Measurements from ENCODE around the gene STK32C.

Gene STK32C

GRCh38 chr10:132328738-132329137 lies 21.0 kb upstream of the STK32C start:
- H3K4me3 ChIP-seq = no peak overlapping the region
- no peaks in the 10 kb centered on the region for H3K36me3 ChIP-seq (ENCODE audit: insufficient read depth, low read length)
- no peak overlapping the region for H3K9ac ChIP-seq (ENCODE audit: insufficient read length)
- TF ChIP-seq EZH2 (IDR thresholded peaks at IDR 0.05) = no peak
- DNase-seq (ENCODE audit: low read depth, low spot score) = no peak
- H3K9me3 ChIP-seq (ENCODE audit: low read depth, low read length) = no peaks in the 10 kb centered on the region
- H3K27ac ChIP-seq = no peak overlapping the region

DNA sequence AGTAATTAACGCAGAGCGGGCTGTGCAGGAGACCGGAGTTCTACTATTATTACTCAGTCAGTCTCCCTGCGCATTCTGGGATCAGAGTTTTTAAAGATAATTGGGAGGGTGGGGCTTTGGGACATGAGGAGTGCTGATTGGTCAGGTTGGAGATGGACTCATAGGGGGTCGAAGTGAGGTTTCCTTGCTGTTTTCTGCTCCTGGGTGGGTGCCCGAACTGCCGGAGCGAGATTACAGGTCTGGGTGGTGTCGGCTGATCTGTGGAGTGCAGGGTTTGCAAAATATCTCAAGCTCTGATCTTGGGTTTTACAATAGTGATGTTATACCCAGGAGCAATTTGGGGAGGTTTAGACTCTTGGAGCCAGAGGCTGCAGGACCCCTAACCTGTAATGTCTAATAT lies 20.4 kb upstream of the STK32C start:
- Histone ChIP-seq H3K36me3 (ENCODE audit: insufficient read depth, low read length) (no peaks in the 10 kb centered on the region), H3K9ac (ENCODE audit: insufficient read length) (no peak overlapping the region), H3K9me3 (ENCODE audit: low read depth, low read length) (no peaks in the 10 kb centered on the region), H3K4me3 (no peak overlapping the region), H3K27ac (no peak overlapping the region)
- TF ChIP-seq POLR2AphosphoS5 (IDR thresholded peaks at IDR 0.05; ENCODE audit: borderline replicate concordance, low read depth, low read length) (no peak), EZH2 (IDR thresholded peaks at IDR 0.05) (no peak), FOXP2 (optimal IDR thresholded peaks at IDR 0.05; ENCODE audit: control extremely low read depth, extremely low read length, insufficient read depth) (no peak)
- DNase-seq (ENCODE audit: low read depth, low spot score) = no peak

DNA sequence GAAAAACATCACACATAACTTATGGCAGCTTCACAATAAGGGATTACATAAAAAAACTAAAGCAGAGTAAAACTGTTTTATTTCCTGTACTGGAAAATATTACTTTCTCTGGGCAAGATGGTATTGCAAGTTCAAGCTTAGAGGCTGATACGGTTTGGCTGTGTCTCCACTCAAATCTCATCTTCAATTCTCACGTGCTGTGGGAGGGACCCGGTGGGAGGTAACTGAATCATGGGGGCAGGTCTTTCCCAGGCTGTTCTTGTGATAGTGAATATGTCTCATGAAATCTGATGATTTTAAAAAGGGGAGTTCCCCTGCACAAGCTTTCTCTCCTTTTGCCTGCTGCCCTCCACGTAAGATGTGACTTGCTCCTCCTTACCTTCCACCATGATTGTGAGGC lies 19.2 kb upstream of the STK32C start:
- Histone ChIP-seq H3K9ac (ENCODE audit: insufficient read length) (no peak overlapping the region), H3K27ac (no peak overlapping the region), H3K4me3 (no peak overlapping the region), H3K36me3 (ENCODE audit: insufficient read depth, low read length) (no peaks in the 10 kb centered on the region), H3K9me3 (ENCODE audit: low read depth, low read length) (no peaks in the 10 kb centered on the region)
- DNase-seq (ENCODE audit: low read depth, low spot score) = no peak
- no peak for TF ChIP-seq EZH2 (IDR thresholded peaks at IDR 0.05)
- TF ChIP-seq POLR2AphosphoS5 (IDR thresholded peaks at IDR 0.05; ENCODE audit: borderline replicate concordance, low read depth, low read length) = no peak
- no peak for TF ChIP-seq FOXP2 (optimal IDR thresholded peaks at IDR 0.05; ENCODE audit: control extremely low read depth, extremely low read length, insufficient read depth)

GRCh38 chr10:132326344-132326889 lies 18.7 kb upstream of the STK32C start:
- H3K27ac ChIP-seq = no peak overlapping the region

DNA sequence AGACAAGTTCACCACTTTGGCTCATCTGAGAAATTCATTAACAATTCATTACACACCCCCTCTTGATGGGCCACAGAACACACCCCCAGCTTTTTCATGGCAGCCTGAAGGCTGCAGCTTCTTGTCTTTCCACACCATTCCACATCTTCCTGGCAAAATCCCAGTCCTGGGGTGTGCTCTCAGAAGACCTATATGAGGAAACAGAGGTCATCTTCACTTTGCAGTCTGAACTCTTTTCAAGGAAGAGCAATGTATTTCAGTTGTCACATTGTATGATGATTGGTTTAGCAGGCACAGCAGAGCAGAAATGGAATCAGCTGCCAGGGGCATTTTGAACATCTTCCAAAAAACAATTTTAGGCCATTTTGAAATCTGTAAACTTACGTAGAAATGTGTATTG lies 16.4 kb upstream of the STK32C start:
- Histone ChIP-seq H3K9ac (ENCODE audit: insufficient read length) (no peak overlapping the region), H3K36me3 (ENCODE audit: insufficient read depth, low read length) (no peaks in the 10 kb centered on the region), H3K27ac (no peak overlapping the region), H3K4me3 (no peak overlapping the region), H3K9me3 (ENCODE audit: low read depth, low read length) (no peaks in the 10 kb centered on the region)
- DNase-seq (ENCODE audit: low read depth, low spot score) = no peak
- TF ChIP-seq EZH2 (IDR thresholded peaks at IDR 0.05) (no peak), POLR2AphosphoS5 (IDR thresholded peaks at IDR 0.05; ENCODE audit: borderline replicate concordance, low read depth, low read length) (no peak), FOXP2 (optimal IDR thresholded peaks at IDR 0.05; ENCODE audit: control extremely low read depth, extremely low read length, insufficient read depth) (no peak)

More at GRCh38 chr10:132326344-132326889, 18.7 kb upstream of the STK32C start:
- no peak for DNase-seq (ENCODE audit: low read depth, low spot score)
- Histone ChIP-seq H3K4me3 (no peak overlapping the region), H3K9me3 (ENCODE audit: low read depth, low read length) (no peaks in the 10 kb centered on the region), H3K36me3 (ENCODE audit: insufficient read depth, low read length) (no peaks in the 10 kb centered on the region), H3K9ac (ENCODE audit: insufficient read length) (no peak overlapping the region)
- TF ChIP-seq FOXP2 (optimal IDR thresholded peaks at IDR 0.05; ENCODE audit: control extremely low read depth, extremely low read length, insufficient read depth) = no peak
- TF ChIP-seq POLR2AphosphoS5 (IDR thresholded peaks at IDR 0.05; ENCODE audit: borderline replicate concordance, low read depth, low read length) = no peak
- no peak for TF ChIP-seq EZH2 (IDR thresholded peaks at IDR 0.05)

DNA sequence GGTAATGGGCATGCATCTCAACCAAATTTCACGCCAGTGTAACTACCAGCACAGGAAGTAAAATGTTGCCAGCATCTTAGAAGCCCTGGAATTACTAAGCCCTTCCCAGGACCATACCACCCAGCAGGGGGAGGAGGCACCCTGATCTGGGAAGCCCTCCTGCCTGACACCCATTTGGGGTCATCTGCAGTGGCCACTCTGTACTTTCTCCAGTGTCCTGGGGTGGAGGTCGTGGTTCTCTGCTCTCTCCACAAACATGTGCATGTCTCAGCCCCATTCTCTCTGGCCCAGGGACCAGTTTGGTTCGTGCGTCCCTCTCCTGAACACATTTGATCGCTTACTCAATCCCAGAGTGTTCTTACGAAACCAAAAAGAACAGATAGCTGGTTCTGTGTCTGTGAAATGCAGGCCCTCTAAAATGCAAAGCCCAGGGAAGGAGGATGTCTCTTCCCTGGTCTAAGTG lies 14.9 kb upstream of the STK32C start:
- Histone ChIP-seq H3K4me3 (no peak overlapping the region), H3K9me3 (ENCODE audit: low read depth, low read length) (no peaks in the 10 kb centered on the region), H3K27ac (peak overlapping the region; percentile 68; the same call in 1 of the 2 replicates), H3K36me3 (ENCODE audit: insufficient read depth, low read length) (no peaks in the 10 kb centered on the region), H3K9ac (ENCODE audit: insufficient read length) (no peak overlapping the region)
- TF ChIP-seq FOXP2 (optimal IDR thresholded peaks at IDR 0.05; ENCODE audit: control extremely low read depth, extremely low read length, insufficient read depth) (no peak), EZH2 (IDR thresholded peaks at IDR 0.05) (no peak), POLR2AphosphoS5 (IDR thresholded peaks at IDR 0.05; ENCODE audit: borderline replicate concordance, low read depth, low read length) (no peak)
- no peak for DNase-seq (ENCODE audit: low read depth, low spot score)

GRCh38 chr10:132321726-132322125 lies 14.0 kb upstream of the STK32C start:
- no peaks in the 10 kb centered on the region for H3K36me3 ChIP-seq (ENCODE audit: insufficient read depth, low read length)
- no peak overlapping the region for H3K9ac ChIP-seq (ENCODE audit: insufficient read length)
- H3K27ac ChIP-seq = no peak overlapping the region
- H3K9me3 ChIP-seq (ENCODE audit: low read depth, low read length) = no peaks in the 10 kb centered on the region
- H3K4me3 ChIP-seq = no peak overlapping the region
- TF ChIP-seq POLR2AphosphoS5 (IDR thresholded peaks at IDR 0.05; ENCODE audit: borderline replicate concordance, low read depth, low read length) (no peak), FOXP2 (optimal IDR thresholded peaks at IDR 0.05; ENCODE audit: control extremely low read depth, extremely low read length, insufficient read depth) (no peak), EZH2 (IDR thresholded peaks at IDR 0.05) (no peak)
- DNase-seq (ENCODE audit: low read depth, low spot score) = no peak

- no peak overlapping the region for H3K9ac ChIP-seq (ENCODE audit: insufficient read length)
- no peak overlapping the region for H3K4me3 ChIP-seq
- no peak for DNase-seq (ENCODE audit: low read depth, low spot score)
- H3K27ac ChIP-seq = no peak overlapping the region
- no peaks in the 10 kb centered on the region for H3K9me3 ChIP-seq (ENCODE audit: low read depth, low read length)
- no peak for TF ChIP-seq EZH2 (IDR thresholded peaks at IDR 0.05)
- no peak for TF ChIP-seq POLR2AphosphoS5 (IDR thresholded peaks at IDR 0.05; ENCODE audit: borderline replicate concordance, low read depth, low read length)
- TF ChIP-seq FOXP2 (optimal IDR thresholded peaks at IDR 0.05; ENCODE audit: control extremely low read depth, extremely low read length, insufficient read depth) = no peak
- no peaks in the 10 kb centered on the region for H3K36me3 ChIP-seq (ENCODE audit: insufficient read depth, low read length)
Observed at GRCh38 chr10:132320654-132321469, 13.1 kb upstream of the STK32C start.

Data from SK-N-MC (cell line).